GM19193 (cell line): ENCODE measurements around the gene OR51T1.

Source experiments
- POLR2A ChIP-seq: IDR thresholded peaks from 4 replicates; pipeline ENCODE4 v1.6.1; 2011; ENCODE audit not compliant: insufficient read depth, insufficient read length; ENCODE audit errors: extremely low read depth

Gene OR51T1, protein sequence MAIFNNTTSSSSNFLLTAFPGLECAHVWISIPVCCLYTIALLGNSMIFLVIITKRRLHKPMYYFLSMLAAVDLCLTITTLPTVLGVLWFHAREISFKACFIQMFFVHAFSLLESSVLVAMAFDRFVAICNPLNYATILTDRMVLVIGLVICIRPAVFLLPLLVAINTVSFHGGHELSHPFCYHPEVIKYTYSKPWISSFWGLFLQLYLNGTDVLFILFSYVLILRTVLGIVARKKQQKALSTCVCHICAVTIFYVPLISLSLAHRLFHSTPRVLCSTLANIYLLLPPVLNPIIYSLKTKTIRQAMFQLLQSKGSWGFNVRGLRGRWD

DNA sequence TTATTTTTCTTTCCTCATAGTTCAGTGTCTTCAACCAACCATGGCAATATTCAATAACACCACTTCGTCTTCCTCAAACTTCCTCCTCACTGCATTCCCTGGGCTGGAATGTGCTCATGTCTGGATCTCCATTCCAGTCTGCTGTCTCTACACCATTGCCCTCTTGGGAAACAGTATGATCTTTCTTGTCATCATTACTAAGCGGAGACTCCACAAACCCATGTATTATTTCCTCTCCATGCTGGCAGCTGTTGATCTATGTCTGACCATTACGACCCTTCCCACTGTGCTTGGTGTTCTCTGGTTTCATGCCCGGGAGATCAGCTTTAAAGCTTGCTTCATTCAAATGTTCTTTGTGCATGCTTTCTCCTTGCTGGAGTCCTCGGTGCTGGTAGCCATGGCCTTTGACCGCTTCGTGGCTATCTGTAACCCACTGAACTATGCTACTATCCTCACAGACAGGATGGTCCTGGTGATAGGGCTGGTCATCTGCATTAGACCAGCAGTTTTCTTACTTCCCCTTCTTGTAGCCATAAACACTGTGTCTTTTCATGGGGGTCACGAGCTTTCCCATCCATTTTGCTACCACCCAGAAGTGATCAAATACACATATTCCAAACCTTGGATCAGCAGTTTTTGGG, at the start of gene OR51T1:
TSS of gene OR51T1 (plus strand) at position 41 of the 641 bp plus-strand sequence. CDS start at position 41, 0 bp downstream.
- TF ChIP-seq POLR2A = no peak

DNA sequence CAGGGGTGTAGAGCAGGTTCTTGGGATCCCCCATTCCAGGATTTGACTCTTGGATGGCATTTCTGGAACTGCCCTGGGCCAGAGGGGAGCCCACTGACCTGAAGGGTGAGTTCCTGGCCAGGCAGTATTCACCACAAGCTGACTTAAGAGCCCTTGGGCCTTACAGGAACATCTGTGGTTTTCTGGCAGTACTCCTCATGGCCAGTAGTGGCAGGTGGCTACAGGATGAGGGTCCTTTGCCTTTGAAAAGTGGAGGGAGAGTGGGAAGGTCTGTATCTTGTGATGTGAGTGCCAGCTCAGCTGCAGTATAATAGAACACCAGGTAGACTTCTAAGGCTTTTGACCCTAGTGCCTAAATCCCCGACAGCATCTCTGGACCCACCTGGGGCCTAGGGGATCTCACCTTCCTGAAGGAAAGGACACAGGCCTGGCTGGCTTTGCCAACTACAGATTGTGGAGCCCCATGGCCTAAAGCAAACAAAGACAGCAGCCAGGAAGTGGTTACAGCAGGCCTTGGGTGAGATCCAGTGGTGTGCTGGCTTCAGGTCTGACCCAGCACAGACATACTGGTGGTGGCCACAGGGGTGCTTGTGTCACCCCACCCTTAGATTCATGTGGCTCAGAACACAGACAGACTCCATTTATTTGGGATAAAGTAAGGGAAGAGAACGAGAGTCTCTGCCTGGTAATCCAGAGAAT, 41.7 kb upstream of the OR51T1 start:
- no peak for TF ChIP-seq POLR2A

GRCh38 chr11:4848908-4849532, 32.7 kb upstream of the OR51T1 start, which contains the start of gene OR51S1:
OR51S1 (minus strand) TSS chr11:4849208; CDS start chr11:4849208, 0 bp downstream.
- no peak for TF ChIP-seq POLR2A

DNA sequence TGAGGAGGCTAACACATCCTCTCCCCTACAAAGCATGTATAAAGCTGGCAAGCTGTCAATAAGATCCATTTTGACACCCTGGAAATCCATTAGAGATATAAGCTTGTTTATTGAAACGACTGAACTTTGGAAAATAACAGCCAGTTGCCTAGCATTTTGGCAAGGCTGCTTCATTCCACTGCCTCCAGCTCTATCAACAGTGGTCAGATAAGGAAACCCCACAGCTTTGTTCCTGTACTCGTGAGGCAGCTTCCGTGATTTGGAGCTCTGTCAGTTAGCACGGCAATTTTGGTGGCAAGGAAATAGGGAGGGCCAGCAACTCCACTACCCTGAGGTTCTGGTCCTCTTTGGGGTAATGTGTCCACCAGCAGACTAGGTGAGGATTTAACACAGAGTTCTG, 30.7 kb upstream of the OR51T1 start:
- no peak for TF ChIP-seq POLR2A

GRCh38 chr11:4862447-4863236, 19.1 kb upstream of the OR51T1 start:
- TF ChIP-seq POLR2A = no peak

- TF ChIP-seq POLR2A = no peak
These were observed 17.8 kb upstream of the OR51T1 start for GRCh38 chr11:4863876-4864275.

- TF ChIP-seq POLR2A = no peak
These were observed 15.8 kb upstream of the OR51T1 start for GRCh38 chr11:4865855-4866254.

- no peak for TF ChIP-seq POLR2A
These were observed 512 bp upstream of the OR51T1 start for GRCh38 chr11:4881188-4881587.

DNA sequence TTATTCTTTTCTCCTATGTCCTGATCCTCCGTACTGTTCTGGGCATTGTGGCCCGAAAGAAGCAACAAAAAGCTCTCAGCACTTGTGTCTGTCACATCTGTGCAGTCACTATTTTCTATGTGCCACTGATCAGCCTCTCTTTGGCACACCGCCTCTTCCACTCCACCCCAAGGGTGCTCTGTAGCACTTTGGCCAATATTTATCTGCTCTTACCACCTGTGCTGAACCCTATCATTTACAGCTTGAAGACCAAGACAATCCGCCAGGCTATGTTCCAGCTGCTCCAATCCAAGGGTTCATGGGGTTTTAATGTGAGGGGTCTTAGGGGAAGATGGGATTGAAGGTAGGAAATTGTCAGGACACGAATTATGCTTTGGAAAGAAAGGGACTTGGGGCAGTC, 843 bp downstream of the OR51T1 start:
- no peak for TF ChIP-seq POLR2A

- TF ChIP-seq POLR2A = no peak
These were observed 2.7 kb downstream of the OR51T1 start for GRCh38 chr11:4884361-4884760.

- TF ChIP-seq POLR2A = no peak
These were observed 4.5 kb downstream of the OR51T1 start for GRCh38 chr11:4886186-4886585.

GRCh38 chr11:4887591-4887990, 5.9 kb downstream of the OR51T1 start:
- TF ChIP-seq POLR2A = no peak

- no peak for TF ChIP-seq POLR2A
These were observed 8.6 kb downstream of the OR51T1 start for GRCh38 chr11:4890279-4890678.

DNA sequence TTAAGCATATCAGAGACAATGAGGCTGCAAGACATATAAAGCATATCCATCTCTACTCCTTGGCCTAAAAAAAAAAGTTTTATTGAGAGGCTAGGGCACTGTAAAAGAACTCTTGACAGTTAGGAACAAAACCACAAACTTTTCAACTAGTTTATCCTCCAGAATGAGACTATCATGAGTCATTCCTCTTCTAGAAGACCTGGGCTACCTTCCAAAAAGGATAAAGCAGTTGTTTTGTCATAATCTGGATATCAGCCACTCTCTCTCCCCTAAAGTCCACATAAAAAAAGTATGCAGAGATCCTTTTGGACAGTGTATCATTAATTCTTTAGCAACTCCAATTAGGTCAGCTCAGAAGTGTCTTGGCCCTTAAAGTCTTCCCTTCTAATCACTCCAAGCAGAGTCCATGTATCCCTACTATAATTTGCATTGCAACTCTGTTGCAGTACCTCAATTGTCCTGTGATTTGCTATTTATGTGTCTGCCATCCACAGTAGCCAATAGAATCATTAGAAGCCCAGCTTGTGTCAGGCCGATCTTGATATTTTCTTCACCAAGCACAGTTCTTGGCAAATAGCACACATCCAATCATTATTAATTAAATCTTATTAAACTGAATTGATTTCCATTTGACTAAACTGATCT, 10.4 kb downstream of the OR51T1 start:
- TF ChIP-seq POLR2A = no peak
